Activated T-cell treated with anti-CD3 and anti-CD28 coated beads, Interleukin-2, amount 50 U/mL, for 48 hours (primary cell): Measurements from ENCODE around the gene COPZ2.
"Not testable (repeated sequence)": the region's sequence is repeated elsewhere in the genome, so short reads cannot be mapped to it uniquely, and the experiment has no call there.

ENCODE experiments used
- DNase-seq, 2 experiments: peaks; one replicate each; pipeline ENCODE4 v3.0.0-alpha.2; 2020

Gene COPZ2

GRCh38 chr17:48037036-48037837, at the start of gene COPZ2:
Gene COPZ2, minus strand, starts transcription at chr17:48037797. Its CDS starts 20 bp downstream, at chr17:48037777.
- peak; percentile 73 to 78 for DNase-seq

GRCh38 chr17:48084932-48085331, 47.3 kb upstream of the COPZ2 start:
- DNase-seq = no peak

GRCh38 chr17:48081858-48082257, 44.3 kb upstream of the COPZ2 start:
- no peak for DNase-seq

GRCh38 chr17:48077152-48077551, 39.6 kb upstream of the COPZ2 start:
- not testable (repeated sequence) for DNase-seq

- DNase-seq = peak; percentile 79
These were observed 36.9 kb upstream of the COPZ2 start for GRCh38 chr17:48074322-48075081.

GRCh38 chr17:48073566-48074094, 36.0 kb upstream of the COPZ2 start:
- DNase-seq = not testable (repeated sequence)

- DNase-seq = not testable (repeated sequence)
These were observed 35.2 kb upstream of the COPZ2 start for GRCh38 chr17:48072811-48073210.

- no peak for DNase-seq
These were observed 34.1 kb upstream of the COPZ2 start for GRCh38 chr17:48071654-48072053.

GRCh38 chr17:48070195-48070594, 32.6 kb upstream of the COPZ2 start:
- DNase-seq = no peak

- no peak for DNase-seq
These were observed 30.9 kb upstream of the COPZ2 start for GRCh38 chr17:48068491-48068961.

- DNase-seq = not testable (repeated sequence)
These were observed 30.2 kb upstream of the COPZ2 start for GRCh38 chr17:48067808-48068207.

GRCh38 chr17:48067245-48067644, 29.6 kb upstream of the COPZ2 start:
- no peak for DNase-seq

- no peak for DNase-seq
These were observed 29.1 kb upstream of the COPZ2 start for GRCh38 chr17:48066656-48067055.

GRCh38 chr17:48066192-48066591, 28.6 kb upstream of the COPZ2 start:
- no peak for DNase-seq

- DNase-seq = no peak
These were observed 27.0 kb upstream of the COPZ2 start for GRCh38 chr17:48064638-48065037.

- DNase-seq = no peak
These were observed 24.7 kb upstream of the COPZ2 start for GRCh38 chr17:48062273-48062672.

GRCh38 chr17:48060249-48060648, 22.7 kb upstream of the COPZ2 start:
- DNase-seq = no peak

- DNase-seq = no peak
These were observed 21.6 kb upstream of the COPZ2 start for GRCh38 chr17:48059125-48059668.

GRCh38 chr17:48058393-48059124, 21.0 kb upstream of the COPZ2 start:
- DNase-seq = no peak

GRCh38 chr17:48057626-48058025, 20.0 kb upstream of the COPZ2 start:
- no peak for DNase-seq

GRCh38 chr17:48056879-48057278, 19.3 kb upstream of the COPZ2 start:
- DNase-seq = no peak

GRCh38 chr17:48056246-48056745, 18.7 kb upstream of the COPZ2 start:
- DNase-seq = no peak
